HG03039 (cell line): ENCODE measurements around the gene DMRTA1.
"Not testable (repeated sequence)": the region's sequence is repeated elsewhere in the genome, so short reads cannot be mapped to it uniquely, and the experiment has no call there.

Experiments used
- ATAC-seq: cut with Tn5 transposase; IDR thresholded peaks from one replicate; pipeline ENCODE4 v1.9.1; 2021; ENCODE audit warnings: mild to moderate bottlenecking, moderate library complexity; ENCODE audit not compliant: unreplicated experiment

The DMRTA1 gene

DNA sequence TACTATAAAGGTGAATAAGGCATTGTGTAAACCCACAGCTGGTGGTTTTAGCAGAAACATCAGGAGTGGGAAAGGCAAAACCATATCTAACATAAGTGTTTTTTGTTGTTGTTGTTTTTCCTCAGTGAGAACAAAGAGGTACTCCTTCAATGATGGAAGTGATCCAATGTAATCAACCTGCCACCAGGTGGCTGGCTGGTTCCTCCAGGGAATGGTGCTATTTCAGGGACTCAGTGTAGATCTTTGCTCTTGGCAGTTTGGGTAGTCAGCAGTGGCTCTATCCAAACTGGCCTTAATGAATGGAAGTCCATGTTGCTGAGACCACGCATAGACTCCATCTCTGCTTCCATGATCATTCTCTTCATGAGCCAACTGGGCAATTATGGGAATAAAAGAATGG, 10.8 kb downstream of the DMRTA1 start:
- ATAC-seq = no peak

DNA sequence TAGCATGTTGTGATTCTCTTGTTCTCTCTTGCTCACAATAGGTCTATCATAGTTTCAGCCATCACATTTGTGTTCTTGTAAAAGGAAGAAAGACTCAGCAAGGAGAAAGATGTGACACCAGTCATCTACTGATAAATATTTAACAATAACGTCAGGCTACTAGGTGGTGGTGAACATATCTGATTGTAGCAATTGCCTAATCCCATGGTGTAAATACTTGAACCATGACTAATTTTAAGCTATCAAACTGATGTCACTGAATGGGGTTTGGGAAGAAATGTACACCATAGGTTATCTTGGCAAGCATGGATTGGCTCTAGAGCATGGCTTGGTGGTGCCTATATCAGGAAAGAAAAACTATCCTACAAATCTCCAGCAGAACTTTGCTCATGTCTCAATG, 16.6 kb downstream of the DMRTA1 start:
- ATAC-seq = no peak

DNA sequence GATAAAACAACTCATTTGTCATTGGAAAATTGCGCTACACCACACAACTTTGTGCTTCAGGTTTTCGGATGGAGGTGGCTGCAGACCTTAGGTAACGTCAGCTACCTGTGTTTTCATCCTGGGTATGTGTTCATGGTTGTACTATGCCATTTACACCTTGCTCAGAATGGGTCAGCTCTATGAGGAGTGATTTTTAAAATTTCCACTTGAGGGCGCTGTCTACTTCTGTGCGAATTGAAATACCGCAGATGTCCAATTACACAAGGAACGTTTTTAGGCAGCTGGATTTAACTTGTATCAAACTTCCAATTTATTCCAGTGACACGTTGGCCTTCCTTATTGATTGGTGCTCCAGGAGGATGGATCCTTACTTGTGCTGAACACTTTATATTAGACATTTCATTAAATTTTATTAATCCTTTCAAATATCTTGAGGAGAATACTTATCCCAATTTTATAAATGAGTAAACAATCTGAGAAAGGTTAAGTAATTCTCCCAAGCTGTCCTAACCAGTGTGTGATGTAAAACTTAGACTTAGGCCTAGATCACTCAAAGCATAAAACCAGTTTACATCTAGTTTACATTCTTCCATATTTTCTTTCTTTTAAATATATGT, 23.4 kb downstream of the DMRTA1 start:
- peak; percentile 66 for ATAC-seq

DNA sequence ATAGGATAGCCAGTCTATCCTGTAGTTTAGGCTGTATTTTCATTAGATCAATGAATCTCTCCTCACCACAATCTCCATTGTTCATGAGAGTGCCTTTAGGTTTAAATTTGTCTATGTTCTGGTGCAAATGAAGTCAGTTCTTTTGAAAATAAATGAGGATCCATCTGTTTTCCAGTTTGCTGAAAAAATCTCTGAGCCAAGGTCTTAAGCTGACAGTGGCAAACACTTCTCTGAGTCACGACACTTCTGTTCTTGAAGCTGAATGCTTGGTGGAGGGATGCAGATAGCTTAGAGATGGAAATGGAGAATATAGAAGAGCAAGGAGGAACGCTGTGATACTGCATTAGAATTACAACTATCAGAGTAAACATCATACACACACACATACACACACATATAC, 34.9 kb downstream of the DMRTA1 start:
- ATAC-seq = no peak

DNA sequence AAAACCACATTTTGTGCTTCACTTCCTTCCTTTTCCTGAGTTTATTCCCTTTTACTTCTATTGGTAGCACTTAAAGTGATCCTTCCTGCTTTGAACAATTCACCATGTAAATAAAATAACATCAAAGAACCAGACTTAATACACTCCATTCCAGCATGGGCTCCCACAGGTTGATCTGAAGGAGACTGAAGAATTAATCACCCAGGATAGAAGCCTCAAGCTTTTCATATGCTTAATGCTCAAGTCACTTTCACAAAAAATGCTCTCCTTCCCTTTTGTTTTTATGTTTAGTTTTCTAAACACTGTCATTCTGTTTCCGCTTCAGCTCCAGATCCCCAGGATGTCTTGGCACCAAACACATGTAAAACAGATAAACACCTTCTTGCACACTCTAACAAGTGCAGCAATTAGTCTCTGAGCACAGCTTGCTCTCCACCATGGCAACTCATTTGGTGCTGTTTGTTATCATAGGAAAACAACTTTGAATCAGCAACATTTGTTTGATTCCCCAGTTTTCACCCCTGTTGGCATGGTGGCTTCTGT, 37.0 kb downstream of the DMRTA1 start:
- ATAC-seq = no peak

DNA sequence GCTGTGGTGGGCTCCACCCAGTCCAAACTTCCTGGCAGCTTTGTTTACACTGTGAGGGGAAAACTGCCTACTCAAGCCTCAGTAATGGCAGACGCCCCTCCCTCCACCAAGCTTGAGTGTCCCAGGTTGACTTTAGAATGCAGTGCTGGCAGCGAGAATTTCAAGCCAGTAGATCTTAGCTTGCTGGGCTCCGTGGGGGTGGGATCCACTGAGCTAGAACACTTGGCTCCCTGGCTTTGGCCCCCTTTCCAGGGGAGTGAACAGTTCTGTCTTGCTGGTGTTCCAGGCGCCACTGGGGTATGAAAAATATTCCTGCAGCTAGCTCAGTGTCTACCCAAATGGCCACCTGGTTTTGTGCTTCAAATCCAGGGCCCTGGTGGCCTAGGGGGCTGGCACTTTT, 49.6 kb downstream of the DMRTA1 start:
- ATAC-seq = not testable (repeated sequence)
